GM21367 (cell line): ENCODE results near the gene OR9Q1.
"Not testable (repeated sequence)": the region's sequence is repeated elsewhere in the genome, so short reads cannot be mapped to it uniquely, and the experiment has no call there.

ENCODE experiments used
- ATAC-seq: cut with Tn5 transposase; IDR thresholded peaks from one replicate; pipeline ENCODE4 v1.9.1; 2021; ENCODE audit not compliant: unreplicated experiment

OR9Q1 gene

GRCh38 chr11:58127350-58127749 is 103.7 kb downstream of the OR9Q1 start:
- ATAC-seq: no peak

- no peak for ATAC-seq
These were observed 109.8 kb downstream of the OR9Q1 start for GRCh38 chr11:58133309-58134076.

GRCh38 chr11:58134151-58134550 is 110.5 kb downstream of the OR9Q1 start:
- ATAC-seq: no peak

- ATAC-seq: no peak
These were observed 111.5 kb downstream of the OR9Q1 start for GRCh38 chr11:58135171-58135570.

- ATAC-seq: no peak
These were observed 119.1 kb downstream of the OR9Q1 start for GRCh38 chr11:58142761-58143160.

GRCh38 chr11:58152781-58153180 is 129.1 kb downstream of the OR9Q1 start:
- ATAC-seq: no peak

- ATAC-seq: no peak
These were observed 140.7 kb downstream of the OR9Q1 start for GRCh38 chr11:58164389-58164788.

- ATAC-seq: no peak
These were observed 141.3 kb downstream of the OR9Q1 start for GRCh38 chr11:58164990-58165389.

GRCh38 chr11:58165504-58166106 is 141.9 kb downstream of the OR9Q1 start:
- no peak for ATAC-seq

GRCh38 chr11:58177409-58178054 is 153.9 kb downstream of the OR9Q1 start:
- no peak for ATAC-seq

- no peak for ATAC-seq
These were observed 154.8 kb downstream of the OR9Q1 start for GRCh38 chr11:58178444-58178843.

GRCh38 chr11:58179648-58180047 is 156.0 kb downstream of the OR9Q1 start:
- ATAC-seq: no peak

GRCh38 chr11:58186938-58187337 is 163.3 kb downstream of the OR9Q1 start:
- ATAC-seq: no peak

- ATAC-seq: no peak
These were observed 165.1 kb downstream of the OR9Q1 start, which contains the start of gene OR9Q2 for GRCh38 chr11:58188770-58189169. OR9Q2 (plus strand) TSS chr11:58189070; CDS start chr11:58190491, 1,421 bp downstream.

GRCh38 chr11:58192229-58192628 is 168.5 kb downstream of the OR9Q1 start:
- no peak for ATAC-seq

- ATAC-seq: no peak
These were observed 169.7 kb downstream of the OR9Q1 start for GRCh38 chr11:58193391-58193790.

- ATAC-seq: no peak
These were observed 172.3 kb downstream of the OR9Q1 start for GRCh38 chr11:58195939-58196338.

GRCh38 chr11:58199271-58199670 is 175.6 kb downstream of the OR9Q1 start:
- ATAC-seq: no peak

- no peak for ATAC-seq
These were observed 180.4 kb downstream of the OR9Q1 start, which contains the start of gene OR1S2 for GRCh38 chr11:58204042-58204441. OR1S2 (minus strand) TSS chr11:58204142; CDS start chr11:58204142, 0 bp downstream.

- ATAC-seq: not testable (repeated sequence)
These were observed 188.7 kb downstream of the OR9Q1 start, which contains the start of gene OR1S1 for GRCh38 chr11:58212420-58212819. OR1S1 (plus strand) TSS chr11:58212720.

GRCh38 chr11:58216476-58216875 is 192.8 kb downstream of the OR9Q1 start:
- ATAC-seq: no peak

- no peak for ATAC-seq
These were observed 199.0 kb downstream of the OR9Q1 start for GRCh38 chr11:58222721-58223120.
